SH-SY5Y (cell line): ENCODE measurements around the gene SUN2.

Experiments
- GATA2 ChIP-seq: IDR thresholded peaks from 2 replicates; pipeline ENCODE4 v1.6.1; 2011; ENCODE audit warnings: mild to moderate bottlenecking, low read depth, low read length
- GATA3 ChIP-seq: IDR thresholded peaks from 2 replicates; pipeline ENCODE4 v1.6.1; 2011; ENCODE audit warnings: low read depth, mild to moderate bottlenecking, low read length, moderate library complexity

DNA sequence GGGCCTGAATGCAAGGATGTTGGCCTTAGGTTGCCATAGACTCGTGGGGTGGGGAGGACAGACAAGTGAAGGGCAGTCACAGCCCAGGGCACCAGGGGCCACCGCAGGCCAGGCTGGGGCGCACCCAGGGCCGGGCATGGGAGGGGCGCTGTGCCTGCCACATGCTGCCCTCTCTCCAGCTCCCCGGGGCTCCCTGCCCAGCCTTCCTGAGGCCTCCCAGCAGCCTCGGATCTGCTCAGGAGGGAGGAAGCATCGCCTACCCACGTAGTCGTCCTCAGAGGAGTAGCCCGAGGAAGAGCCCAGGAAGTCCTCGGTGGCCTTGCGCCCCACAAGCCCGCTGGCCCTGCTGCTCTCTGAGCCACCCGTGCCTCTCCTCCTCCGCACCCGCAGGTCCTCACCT is 5.2 kb downstream of the SUN2 start:
- TF ChIP-seq GATA2 (no peak), GATA3 (no peak)
